HepG2 (cell line): ENCODE data around the gene FOXA1. TPM values are rescaled to one million over a fixed set of nuclear protein-coding genes. Genes with fewer than 3 reads are reported as not detected.

Source experiments
- ARID2 ChIP-seq: sonication (generic); formaldehyde crosslinking; IDR thresholded peaks from 2 replicates; pipeline ENCODE4 v1.8.1; 2022; ENCODE audit warnings: mild to moderate bottlenecking, missing genetic modification reagents, borderline replicate concordance
- CREB1 ChIP-seq, 2 experiments: fragments of 450-650 bp in 1 of 2; IDR thresholded peaks; 2 replicates each; pipeline ENCODE4 v1.6.1; 2016 to 2017; ENCODE audit warnings: control low read depth in 1 of 2, mild to moderate bottlenecking in 1 of 2, missing compliant biosample characterization in 1 of 2, missing genetic modification characterization in 1 of 2
- HMG20A ChIP-seq: IDR thresholded peaks from 2 replicates; pipeline ENCODE4 v1.6.1; 2016; ENCODE audit warnings: borderline replicate concordance
- KLF11 ChIP-seq: IDR thresholded peaks from 2 replicates; pipeline ENCODE4 v1.6.1; 2016; ENCODE audit warnings: missing compliant biosample characterization
- LRRFIP1 ChIP-seq: sonication (generic); formaldehyde crosslinking; conservative IDR thresholded peaks from 2 replicates; pipeline ENCODE4 v1.4.0; 2020; ENCODE audit warnings: missing genetic modification reagents
- MATR3 ChIP-seq: sonication (generic); formaldehyde crosslinking; IDR thresholded peaks from 2 replicates; pipeline ENCODE4 v1.4.0; 2020; ENCODE audit warnings: missing genetic modification reagents
- MTA3 ChIP-seq: sonication (generic); formaldehyde crosslinking; IDR thresholded peaks from 2 replicates; pipeline ENCODE4 v1.4.0; 2020; ENCODE audit warnings: missing genetic modification reagents
- MXI1 ChIP-seq: IDR thresholded peaks from 3 replicates; pipeline ENCODE4 v1.6.1; 2012; ENCODE audit warnings: low read depth, low read length, inconsistent platforms, borderline replicate concordance
- PAWR ChIP-seq: sonication (generic); formaldehyde crosslinking; IDR thresholded peaks from 2 replicates; pipeline ENCODE4 v1.4.0; 2020; ENCODE audit warnings: missing genetic modification reagents, mild to moderate bottlenecking, borderline replicate concordance
- RFX1 ChIP-seq: fragments of 450-650 bp; IDR thresholded peaks from 2 replicates; pipeline ENCODE4 v1.6.1; 2017
- ZBTB3 ChIP-seq: sonication (generic); formaldehyde crosslinking; IDR thresholded peaks from 2 replicates; pipeline ENCODE4 v1.4.0; 2020; ENCODE audit warnings: low read depth, mild to moderate bottlenecking, moderate library complexity, missing genetic modification reagents, borderline replicate concordance
- ZBTB33 ChIP-seq: sonication (generic); formaldehyde crosslinking; IDR thresholded peaks from 2 replicates; pipeline ENCODE4 v1.4.0; 2020; ENCODE audit warnings: missing genetic modification reagents
- ZNF235 ChIP-seq: sonication (generic); formaldehyde crosslinking; IDR thresholded peaks from 2 replicates; pipeline ENCODE4 v1.8.1; 2023; ENCODE audit warnings: mild to moderate bottlenecking, missing genetic modification reagents, borderline replicate concordance
- ZNF256 ChIP-seq: sonication (generic); formaldehyde crosslinking; conservative IDR thresholded peaks from 2 replicates; pipeline ENCODE4 v1.4.0; 2020; ENCODE audit warnings: missing genetic modification reagents
- ZNF589 ChIP-seq: sonication (generic); formaldehyde crosslinking; conservative IDR thresholded peaks from 2 replicates; pipeline ENCODE4 v1.8.0; 2022; ENCODE audit warnings: mild to moderate bottlenecking, moderate library complexity, missing genetic modification reagents
- ZNF616 ChIP-seq: sonication (generic); formaldehyde crosslinking; IDR thresholded peaks from 2 replicates; pipeline ENCODE4 v1.5.0; 2020; ENCODE audit warnings: low read depth, mild to moderate bottlenecking, missing genetic modification reagents
- ZNF75D ChIP-seq: sonication (generic); formaldehyde crosslinking; IDR thresholded peaks from 2 replicates; pipeline ENCODE4 v1.8.1; 2023; ENCODE audit warnings: missing genetic modification reagents, mild to moderate bottlenecking, borderline replicate concordance
- ZNF766 ChIP-seq: sonication (generic); formaldehyde crosslinking; IDR thresholded peaks from 2 replicates; pipeline ENCODE4 v1.5.0; 2020; ENCODE audit warnings: missing genetic modification reagents, borderline replicate concordance
- polyA plus RNA-seq, 8 experiments: library from polyadenylated mRNA; depleted of rRNA in 3 of 8; stranded (reverse) in 7 of 8; unstranded in 1 of 8; fragments of >200 nt; fragmentation: Illumina TruSeq in 4 of 8; extraction: Trizol in 4 of 8; gene quantifications; 2 replicates each; pipeline versions ENCODE4 v1.2.1 to v1.2.3, GENCODE V29; 2011 to 2016; ENCODE audit warnings: low read depth in 4 of 8, missing spikeins in 1 of 8, mixed read lengths in 1 of 8; ENCODE audit not compliant: insufficient read depth in 1 of 8
- total RNA-seq, 5 experiments: library from RNA; depleted of rRNA; stranded (reverse); fragments of >200 nt; fragmentation: Illumina TruSeq; extraction: Trizol; gene quantifications; 2 replicates each; pipeline ENCODE4 v1.2.3, GENCODE V29; 2016; ENCODE audit warnings: low read depth in 1 of 5
- TF ChIP-seq, protein P1 (sequence below): sonication (generic); formaldehyde crosslinking; IDR thresholded peaks from 2 replicates; pipeline ENCODE4 v1.4.0; 2020; ENCODE audit warnings: missing genetic modification reagents
- TF ChIP-seq, protein P2 (sequence below): sonication (generic); formaldehyde crosslinking; conservative IDR thresholded peaks from 2 replicates; pipeline ENCODE4 v1.4.0; 2020; ENCODE audit warnings: missing genetic modification reagents
- TF ChIP-seq, protein P3 (sequence below): IDR thresholded peaks from 2 replicates; pipeline ENCODE4 v1.6.1; 2016; ENCODE audit warnings: mild to moderate bottlenecking

FOXA1 gene
- total and polyA plus RNA-seq, 2 of the 13 experiments (the other 11 are each of a cell fraction or from before 2014, with no cell fraction given) = 43.4 to 58.6 TPM

- TF ChIP-seq, protein P1, sequence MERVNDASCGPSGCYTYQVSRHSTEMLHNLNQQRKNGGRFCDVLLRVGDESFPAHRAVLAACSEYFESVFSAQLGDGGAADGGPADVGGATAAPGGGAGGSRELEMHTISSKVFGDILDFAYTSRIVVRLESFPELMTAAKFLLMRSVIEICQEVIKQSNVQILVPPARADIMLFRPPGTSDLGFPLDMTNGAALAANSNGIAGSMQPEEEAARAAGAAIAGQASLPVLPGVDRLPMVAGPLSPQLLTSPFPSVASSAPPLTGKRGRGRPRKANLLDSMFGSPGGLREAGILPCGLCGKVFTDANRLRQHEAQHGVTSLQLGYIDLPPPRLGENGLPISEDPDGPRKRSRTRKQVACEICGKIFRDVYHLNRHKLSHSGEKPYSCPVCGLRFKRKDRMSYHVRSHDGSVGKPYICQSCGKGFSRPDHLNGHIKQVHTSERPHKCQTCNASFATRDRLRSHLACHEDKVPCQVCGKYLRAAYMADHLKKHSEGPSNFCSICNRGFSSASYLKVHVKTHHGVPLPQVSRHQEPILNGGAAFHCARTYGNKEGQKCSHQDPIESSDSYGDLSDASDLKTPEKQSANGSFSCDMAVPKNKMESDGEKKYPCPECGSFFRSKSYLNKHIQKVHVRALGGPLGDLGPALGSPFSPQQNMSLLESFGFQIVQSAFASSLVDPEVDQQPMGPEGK (CRISPR knock-in tag) = no peak
- TF ChIP-seq MTA3 (no peak), ZNF256 (no peak), ZBTB3 (CRISPR knock-in tag) (peak; percentile 49; the same call in 1 of the 2 replicates), RFX1 (no peak), KLF11 (CRISPR knock-in tag) (no peak), MATR3 (no peak), ZNF75D (CRISPR knock-in tag) (no peak), ZNF616 (CRISPR knock-in tag) (no peak), MXI1 (no peak), CREB1 (IDR thresholded peaks at IDR 0.05) (no peak), CREB1 (CRISPR knock-in tag; IDR thresholded peaks at IDR 0.05) (no peak), ZNF766 (CRISPR knock-in tag) (no peak), ZNF235 (CRISPR knock-in tag) (no peak), LRRFIP1 (CRISPR knock-in tag) (0 out of 2 replicates have a peak, but pooled peaks have one; percentile 79), ZNF589 (no peak), HMG20A (CRISPR knock-in tag) (no peak), ZBTB33 (CRISPR knock-in tag) (no peak), PAWR (no peak), ARID2 (no peak)
- TF ChIP-seq, protein P2, sequence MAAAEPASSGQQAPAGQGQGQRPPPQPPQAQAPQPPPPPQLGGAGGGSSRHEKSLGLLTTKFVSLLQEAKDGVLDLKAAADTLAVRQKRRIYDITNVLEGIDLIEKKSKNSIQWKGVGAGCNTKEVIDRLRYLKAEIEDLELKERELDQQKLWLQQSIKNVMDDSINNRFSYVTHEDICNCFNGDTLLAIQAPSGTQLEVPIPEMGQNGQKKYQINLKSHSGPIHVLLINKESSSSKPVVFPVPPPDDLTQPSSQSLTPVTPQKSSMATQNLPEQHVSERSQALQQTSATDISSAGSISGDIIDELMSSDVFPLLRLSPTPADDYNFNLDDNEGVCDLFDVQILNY (CRISPR knock-in tag) = no peak
- TF ChIP-seq, protein P3, sequence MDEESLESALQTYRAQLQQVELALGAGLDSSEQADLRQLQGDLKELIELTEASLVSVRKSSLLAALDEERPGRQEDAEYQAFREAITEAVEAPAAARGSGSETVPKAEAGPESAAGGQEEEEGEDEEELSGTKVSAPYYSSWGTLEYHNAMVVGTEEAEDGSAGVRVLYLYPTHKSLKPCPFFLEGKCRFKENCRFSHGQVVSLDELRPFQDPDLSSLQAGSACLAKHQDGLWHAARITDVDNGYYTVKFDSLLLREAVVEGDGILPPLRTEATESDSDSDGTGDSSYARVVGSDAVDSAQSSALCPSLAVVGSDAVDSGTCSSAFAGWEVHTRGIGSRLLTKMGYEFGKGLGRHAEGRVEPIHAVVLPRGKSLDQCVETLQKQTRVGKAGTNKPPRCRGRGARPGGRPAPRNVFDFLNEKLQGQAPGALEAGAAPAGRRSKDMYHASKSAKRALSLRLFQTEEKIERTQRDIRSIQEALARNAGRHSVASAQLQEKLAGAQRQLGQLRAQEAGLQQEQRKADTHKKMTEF = no peak
These were observed 29.5 kb downstream of the FOXA1 start (continued) for GRCh38 chr14:37565550-37565949.
